Activated CD4-positive, CD25-positive, alpha-beta regulatory T cell treated with anti-CD3 and anti-CD28 coated beads, Interleukin-2, amount 50 U/mL, for 16 hours (primary cell): ENCODE data around the gene SMYD2.
"Not testable (repeated sequence)": the region's sequence is repeated elsewhere in the genome, so short reads cannot be mapped to it uniquely, and the experiment has no call there.

Experiments used
- DNase-seq: peaks from one replicate; pipeline ENCODE4 v3.0.0-alpha.2; 2020; ENCODE audit warnings: low read depth, low spot score

The SMYD2 gene

DNA sequence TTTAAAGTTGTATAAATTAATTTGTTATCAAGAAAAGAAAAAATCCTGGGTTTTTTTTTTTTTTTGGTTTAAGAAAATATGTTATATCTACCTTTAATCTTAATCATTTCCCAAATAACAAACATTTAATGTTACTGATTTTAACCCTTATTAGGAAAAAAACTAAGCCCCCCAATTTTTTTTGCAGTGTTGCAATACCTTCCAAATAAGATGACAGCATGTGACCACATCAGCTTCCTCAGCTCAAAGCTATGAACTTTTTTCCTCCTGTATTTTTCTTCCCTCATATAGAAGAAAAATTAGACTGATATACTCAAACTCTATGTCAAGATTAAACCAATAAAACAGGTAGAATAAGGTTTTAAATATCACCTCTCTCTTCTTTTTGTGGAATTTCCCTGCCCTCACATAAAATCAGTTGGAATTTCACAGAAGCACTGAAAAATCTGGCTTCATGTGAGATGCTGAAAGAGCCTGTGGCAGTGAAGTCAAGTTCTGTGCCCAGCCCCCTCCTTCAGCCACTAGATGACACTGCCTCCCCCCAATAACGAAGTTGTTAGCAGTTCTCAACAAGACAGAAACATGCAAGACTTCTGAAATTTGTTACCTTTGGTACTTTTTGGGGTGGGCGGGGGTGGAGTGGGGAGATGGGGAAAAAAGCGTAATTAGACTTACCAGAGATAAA lies 9.6 kb upstream of the SMYD2 start:
- no peak for DNase-seq

DNA sequence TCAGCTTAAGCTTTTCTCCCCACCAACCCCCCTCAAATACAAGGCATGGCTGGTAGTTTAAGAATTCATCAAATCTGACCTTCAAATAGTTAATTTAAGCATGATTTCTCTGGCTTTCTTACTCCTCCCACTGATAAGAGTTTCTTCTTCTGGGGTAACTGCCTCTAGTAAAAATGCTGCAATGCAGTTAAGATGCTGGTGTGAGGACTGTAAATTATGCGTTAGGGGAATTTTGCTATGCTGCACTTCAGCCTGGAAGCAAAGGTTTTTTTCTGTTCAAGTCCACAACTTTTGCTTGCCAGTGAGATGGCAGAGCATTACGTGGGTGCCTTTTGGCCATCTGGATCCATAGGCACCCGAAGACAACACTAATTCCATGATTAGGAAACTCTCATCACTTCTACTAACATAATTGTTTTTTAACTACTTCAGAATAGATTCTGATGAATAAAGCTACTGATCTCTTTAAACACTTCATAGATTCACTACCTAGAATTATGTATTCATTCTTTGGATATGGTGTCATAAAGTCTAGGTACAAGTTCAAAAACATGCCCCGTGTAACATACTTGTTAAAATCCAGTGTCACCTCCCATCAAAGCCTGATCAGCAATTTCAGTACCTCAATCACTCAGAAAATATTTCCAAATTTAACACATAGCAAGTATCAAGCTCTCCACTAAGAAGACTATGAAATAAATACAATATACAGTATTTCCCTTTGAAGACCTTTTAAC lies 8.8 kb upstream of the SMYD2 start:
- DNase-seq, result no peak

DNA sequence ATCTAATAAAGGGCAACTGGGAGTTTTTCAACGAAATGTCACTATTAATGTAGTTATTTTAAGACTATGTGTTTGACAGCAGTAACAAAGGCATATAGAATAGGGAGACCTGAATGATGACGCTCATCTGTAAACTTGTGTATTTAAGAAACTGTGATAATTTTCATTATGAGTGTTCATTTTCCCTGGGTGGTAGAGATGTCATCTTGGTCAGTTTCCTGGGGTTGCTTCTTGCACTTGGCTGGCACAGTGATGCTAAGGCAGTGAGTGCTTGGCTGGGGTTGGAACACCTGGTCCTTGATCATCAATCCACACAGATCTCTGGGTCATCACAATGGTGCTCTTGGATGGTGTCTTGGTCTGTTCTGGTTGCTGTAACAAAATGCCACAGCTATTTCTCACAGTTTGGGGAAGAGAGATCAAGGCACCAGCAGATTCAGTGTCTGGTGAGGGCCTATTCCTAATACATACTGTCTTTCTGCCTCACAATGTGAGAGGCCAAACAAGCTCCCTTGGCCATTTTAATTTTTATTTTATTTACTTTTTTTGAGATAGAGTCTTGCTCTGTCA lies 7.9 kb upstream of the SMYD2 start:
- no peak for DNase-seq

- not testable (repeated sequence) for DNase-seq
Measured at GRCh38 chr1:214275700-214276099, 5.3 kb upstream of the SMYD2 start.

DNA sequence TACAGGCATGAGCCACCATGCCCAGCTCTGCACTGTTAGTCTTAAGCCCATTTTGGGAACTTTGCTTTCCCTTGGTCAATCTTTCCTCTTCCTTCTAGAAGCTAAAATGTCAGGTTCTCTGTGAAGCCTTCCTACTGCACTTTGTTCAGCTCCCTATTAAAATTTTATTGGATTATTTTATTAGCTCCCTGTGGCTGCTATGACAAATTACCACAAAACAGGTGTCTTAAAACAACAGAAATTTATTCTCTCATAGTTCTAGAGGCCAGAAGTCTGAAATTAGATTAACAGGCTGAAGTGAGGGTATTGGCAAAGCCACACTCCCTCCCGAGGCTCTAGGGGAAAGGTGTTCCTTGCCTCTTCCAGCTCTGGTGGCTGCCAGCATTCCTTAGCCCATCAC lies 4.2 kb upstream of the SMYD2 start:
- DNase-seq, result no peak

- no peak for DNase-seq
Measured at GRCh38 chr1:214277704-214278635, 3.0 kb upstream of the SMYD2 start.

GRCh38 chr1:214280386-214281020 lies 456 bp upstream of the SMYD2 start:
- no peak for DNase-seq

DNA sequence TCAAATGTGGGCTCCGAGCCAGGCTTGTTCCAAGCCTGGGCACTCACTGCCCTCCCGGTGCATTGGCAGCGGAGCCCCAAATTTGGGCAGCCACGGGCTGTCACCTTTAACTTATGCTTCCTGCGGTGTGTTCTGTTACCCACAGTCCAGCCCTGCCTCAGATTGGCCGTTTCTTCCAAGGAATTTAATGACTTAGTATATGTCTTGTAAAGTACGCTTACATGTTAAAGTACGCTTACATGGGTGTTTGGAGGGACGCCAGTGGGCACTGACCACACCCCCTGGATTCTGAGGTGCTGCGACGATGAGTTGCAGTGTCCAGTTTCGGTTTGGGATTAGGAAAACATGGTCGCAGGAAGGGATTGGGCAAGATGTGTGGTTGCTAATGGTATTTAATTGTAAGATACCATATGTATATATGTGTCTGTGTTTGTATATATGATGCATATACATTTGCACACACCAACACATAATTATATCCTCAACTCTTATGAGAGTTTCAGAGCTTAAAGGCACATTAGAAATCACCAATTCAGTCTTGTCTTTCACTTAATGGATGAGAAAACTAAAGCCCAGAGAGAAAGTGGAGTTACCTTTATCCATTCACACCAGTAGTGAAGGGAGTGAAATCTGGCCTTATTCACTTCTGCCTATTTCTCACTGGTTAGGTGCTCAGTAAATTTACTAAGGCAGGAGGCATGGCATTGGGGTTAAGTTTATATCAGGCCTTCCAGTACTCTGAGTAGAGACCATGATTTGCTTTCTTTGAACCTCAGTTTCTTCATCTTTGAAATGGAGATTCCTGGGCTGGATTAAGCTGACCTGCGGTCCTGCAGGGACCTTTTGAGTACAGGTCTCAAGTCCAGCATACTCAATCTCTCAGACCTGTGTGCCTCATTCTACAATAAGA lies 1.0 kb downstream of the SMYD2 start:
- no peak for DNase-seq

DNA sequence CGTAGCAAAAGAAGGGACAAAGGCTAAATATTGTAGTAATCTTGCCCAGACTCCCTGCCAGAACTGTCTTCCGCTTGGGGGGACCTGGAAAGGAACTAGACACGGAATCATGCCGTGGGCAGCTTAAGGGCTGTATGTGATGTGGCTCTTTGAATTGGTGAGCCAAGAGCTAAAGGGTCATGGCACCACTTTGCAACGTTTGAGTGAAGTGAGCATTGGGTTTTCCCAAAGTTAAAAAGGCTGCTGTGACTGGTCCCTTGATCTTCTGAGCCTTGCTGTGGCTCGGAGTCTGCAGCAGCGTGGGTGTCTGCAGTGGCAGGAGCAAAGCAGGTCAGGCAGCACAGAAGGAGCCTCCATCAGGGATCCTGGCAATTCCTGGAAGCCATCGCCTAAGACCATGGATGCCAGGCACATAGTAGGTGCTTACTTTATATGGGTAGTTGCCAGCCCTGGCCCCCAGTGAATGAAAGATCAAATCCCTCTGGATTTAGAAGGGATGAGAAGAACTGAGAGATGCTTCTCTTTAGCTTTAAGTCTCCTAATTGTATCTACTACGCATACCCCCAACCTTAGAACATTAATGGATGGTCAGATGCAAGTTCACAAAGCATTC lies 1.8 kb downstream of the SMYD2 start:
- no peak for DNase-seq

GRCh38 chr1:214285610-214286440 lies 4.9 kb downstream of the SMYD2 start:
- no peak for DNase-seq

GRCh38 chr1:214287884-214288283 lies 6.9 kb downstream of the SMYD2 start:
- no peak for DNase-seq

GRCh38 chr1:214289574-214290272 lies 8.8 kb downstream of the SMYD2 start:
- DNase-seq, result no peak

DNA sequence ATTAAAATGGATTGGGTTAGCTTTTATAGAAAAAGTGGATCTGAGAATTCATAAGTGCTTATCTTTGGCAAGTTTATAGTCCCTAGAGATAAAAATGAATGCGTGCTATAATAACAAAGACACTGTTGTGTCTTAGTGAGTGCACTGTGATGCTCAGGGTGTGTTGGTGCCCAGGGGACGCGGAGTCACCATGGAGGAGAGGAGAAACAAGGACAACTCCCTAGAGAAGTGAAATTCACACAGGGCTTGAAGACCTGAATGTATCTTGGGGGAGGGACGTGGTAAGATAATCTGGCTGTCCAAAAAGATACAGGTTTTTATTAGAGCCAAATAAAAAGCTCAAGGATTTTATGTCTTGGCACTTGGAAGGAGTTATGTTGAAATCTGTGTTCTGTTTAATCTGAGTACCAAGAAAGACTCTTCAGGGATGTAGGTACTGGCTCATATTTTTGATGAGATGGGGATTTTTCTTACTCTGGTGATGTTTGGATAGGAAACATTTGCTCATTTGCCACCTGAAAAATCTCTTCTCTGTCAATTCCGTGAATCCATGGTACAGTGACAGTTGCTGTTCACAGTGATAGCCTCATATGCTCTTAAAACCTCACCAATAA lies 9.6 kb downstream of the SMYD2 start:
- DNase-seq, result no peak

- DNase-seq, result no peak
Measured at GRCh38 chr1:214292322-214292721, 11.4 kb downstream of the SMYD2 start.

DNA sequence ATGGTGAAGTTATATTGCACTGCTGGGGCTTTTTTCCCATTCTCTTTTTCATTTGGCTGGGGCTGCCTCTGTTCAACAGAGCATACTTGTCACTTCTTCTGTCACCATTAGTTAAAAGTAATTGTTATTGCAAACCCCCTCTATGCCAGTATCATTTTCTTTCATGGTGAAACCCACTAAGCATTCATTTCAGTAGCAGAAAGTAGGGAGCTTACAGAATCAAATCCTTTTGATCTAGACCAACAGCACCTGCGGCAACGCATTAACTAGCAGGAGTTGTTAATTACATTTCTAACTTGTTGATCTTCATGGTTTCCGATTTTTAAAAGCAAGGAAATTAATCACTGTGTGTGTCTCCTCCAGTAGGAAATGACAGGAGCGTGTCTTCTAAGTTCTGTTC lies 15.0 kb downstream of the SMYD2 start:
- no peak for DNase-seq

- DNase-seq, result no peak
Measured at GRCh38 chr1:214296860-214297745, 16.1 kb downstream of the SMYD2 start.
